GM18505 (cell line): Measurements from ENCODE around the gene KRT13.

Source experiments
- ATAC-seq: cut with Tn5 transposase; IDR thresholded peaks from one replicate; pipeline ENCODE4 v1.9.1; 2021; ENCODE audit not compliant: unreplicated experiment
- POLR2A ChIP-seq: IDR thresholded peaks from 4 replicates; pipeline ENCODE4 v1.6.1; 2011; ENCODE audit warnings: borderline replicate concordance; ENCODE audit not compliant: insufficient read depth, insufficient read length; ENCODE audit errors: extremely low read depth

KRT13 gene

DNA sequence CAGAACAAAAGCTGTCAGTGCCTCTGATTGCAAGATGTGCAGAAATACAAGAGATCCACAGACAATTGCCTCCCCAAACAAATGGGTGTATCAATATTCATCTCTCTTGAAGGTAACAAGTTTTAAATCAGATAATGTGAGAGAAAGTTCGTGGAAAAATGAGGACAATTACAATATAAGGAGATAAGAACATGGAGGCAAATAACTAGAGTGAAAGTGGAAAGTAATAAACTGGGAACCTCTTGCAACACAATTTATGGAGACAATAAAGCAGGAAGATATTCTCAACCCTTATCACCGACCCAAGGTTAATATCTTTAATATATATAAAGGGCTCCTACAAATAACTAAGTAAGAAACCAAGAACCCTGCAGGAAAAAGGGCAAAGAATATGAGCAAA lies 36.9 kb upstream of the KRT13 start:
- ATAC-seq, result no peak

DNA sequence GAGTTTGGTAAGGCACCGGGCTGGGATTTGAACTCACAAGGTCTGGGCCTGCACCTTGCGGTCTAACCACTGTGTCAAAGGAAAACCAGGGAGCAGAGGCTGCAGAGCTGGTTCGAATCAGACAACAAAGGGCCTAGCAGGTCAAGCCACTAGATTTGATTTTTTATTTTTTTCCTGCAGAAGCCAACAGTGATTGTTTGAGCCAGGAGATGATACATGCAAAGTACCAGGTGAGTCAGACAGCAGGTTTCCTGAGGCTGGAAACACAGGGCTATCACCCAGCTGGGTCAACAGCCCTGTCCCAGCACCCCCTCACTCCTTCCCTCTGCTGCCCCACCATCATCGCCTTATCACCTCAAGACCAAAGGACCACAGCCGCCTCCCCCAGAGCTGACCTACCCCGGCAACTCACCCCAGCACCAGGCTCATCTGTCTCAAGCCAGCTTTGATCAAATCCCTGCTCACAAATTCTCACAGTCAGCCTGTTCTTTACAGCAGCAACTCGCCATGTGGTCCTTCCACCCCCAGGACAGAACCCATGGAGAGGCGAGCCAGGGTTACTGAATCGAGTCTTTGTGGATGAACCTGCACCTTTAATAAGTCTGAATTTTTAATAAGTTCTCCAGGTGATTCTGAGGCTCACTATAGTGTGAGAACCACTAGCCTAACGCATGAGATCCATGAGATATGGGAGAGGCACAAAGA lies 35.7 kb upstream of the KRT13 start:
- no peak for TF ChIP-seq POLR2A
- no peak for ATAC-seq

More for the DNA sequence above, 36.9 kb upstream of the KRT13 start:
- TF ChIP-seq POLR2A, result no peak

DNA sequence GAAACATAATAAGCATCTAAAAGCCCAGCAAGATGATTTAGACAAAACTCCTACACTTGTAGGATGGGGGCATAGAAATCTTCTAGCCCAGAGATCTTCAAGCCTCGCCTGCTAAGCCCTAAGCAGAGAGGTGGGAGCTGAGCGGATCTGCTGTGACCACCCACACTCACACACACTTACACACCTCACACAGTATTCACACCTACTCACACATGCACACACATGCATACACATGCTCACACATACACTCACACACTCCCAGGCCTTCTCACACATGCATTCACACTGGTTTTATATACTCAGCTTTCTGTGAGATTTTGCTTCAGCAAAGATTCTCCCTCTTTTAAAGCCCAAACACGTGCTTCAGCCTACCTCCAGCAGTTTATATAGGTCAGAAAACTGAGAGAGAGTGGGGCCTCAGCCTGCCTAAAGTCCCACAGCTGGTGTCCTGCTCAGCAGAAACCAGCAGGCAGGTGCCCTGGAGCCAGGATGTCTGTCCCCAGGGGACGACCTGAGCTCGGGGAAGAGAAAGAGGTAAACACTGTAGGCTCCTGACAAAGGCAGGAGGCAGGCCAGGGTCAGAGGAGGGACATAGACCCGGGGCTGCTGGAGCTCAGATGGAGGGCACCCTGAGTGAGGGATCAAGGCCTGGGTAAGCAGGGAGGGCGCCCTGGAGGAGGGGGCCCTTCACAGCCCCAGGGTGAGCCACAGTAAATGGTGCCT lies 34.7 kb upstream of the KRT13 start:
- TF ChIP-seq POLR2A, result no peak
- ATAC-seq, result no peak

- no peak for ATAC-seq
- TF ChIP-seq POLR2A, result no peak
Measured at GRCh38 chr17:41539071-41539492, 33.7 kb upstream of the KRT13 start.

DNA sequence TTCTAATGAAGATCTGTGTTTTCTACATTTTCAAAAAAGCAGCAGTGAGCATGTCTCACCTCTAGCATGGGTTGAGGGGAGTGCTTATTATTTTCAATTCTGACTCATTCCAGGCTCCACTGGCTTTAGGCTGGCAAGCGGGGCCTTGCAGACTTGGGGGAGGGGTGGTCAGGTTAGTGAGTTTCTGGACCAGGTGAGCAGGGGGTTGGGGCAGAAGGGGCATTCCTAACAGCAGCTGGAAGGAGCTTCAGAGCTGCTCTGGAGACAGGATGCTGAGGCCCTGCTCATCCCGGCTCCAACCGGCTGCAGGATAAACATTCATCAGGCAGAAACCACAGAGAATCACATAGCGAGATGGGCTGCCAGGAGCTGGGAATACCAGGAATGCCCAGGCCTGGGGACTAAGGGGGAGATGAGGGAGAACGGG lies 33.2 kb upstream of the KRT13 start:
- no peak for TF ChIP-seq POLR2A
- no peak for ATAC-seq

DNA sequence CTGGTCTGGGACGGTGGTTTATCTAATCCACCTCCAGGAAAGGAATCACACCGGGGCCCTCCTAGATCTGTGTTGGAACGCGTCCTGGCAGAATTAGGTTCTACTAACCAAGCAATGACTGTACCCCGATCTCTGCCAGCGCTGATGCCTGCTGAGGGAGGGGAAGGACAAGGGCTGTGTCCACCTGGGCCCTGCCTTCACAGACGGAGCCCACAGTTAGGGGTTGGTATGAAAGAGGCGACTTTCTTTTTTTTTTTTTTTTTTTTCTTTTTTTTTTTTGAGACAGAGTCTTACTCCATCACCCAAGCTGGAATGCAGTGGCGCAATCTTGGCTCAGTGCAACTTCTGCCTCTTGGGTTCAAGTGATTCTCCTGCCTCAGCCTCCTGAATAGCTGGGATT lies 32.6 kb upstream of the KRT13 start:
- TF ChIP-seq POLR2A, result no peak

GRCh38 chr17:41537614-41537954 lies 32.2 kb upstream of the KRT13 start:
- ATAC-seq, result no peak
- no peak for TF ChIP-seq POLR2A

More for the DNA sequence above, 32.6 kb upstream of the KRT13 start:
- no peak for ATAC-seq

DNA sequence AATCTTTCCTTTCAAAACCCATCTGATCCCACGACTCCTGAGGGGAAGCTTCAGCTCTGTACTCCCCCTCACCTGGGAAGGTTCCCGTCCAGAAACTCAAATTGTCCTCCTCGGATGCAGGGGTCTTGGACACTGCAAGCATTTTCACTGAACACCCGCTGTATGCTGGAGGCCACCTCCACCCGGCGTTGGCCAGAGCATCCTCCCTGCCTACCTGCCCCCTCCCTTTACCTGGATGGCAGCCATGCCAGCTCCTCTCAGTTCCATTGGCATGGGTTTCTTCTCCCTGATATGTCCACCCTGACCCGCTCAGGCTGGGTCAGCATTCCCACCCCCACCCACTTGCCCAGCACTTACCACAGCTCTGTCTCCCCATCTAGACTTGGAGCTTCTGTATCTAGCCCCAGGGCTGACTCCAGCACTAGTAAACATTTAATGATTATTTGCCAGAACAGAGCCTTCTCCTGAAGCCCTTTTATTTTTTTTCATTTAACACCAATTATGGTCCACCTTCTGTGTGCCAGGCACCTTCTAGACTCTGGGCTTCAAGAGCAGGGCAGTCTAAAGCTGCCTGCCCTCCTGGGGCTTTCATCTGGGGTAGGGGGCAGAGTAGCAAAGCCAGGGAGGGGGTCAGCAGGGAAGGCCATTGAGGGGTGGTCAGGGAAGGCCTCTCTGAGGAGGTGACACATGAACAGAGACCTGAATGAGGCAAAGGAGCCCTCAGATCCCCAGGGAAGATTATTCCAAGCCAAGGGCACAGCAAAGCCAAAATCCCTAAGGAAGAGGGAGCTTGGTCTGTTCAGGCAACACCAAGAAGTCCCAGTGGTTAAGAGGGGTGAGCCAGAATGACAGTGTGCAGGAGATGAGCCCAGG lies 31.6 kb upstream of the KRT13 start:
- no peak for TF ChIP-seq POLR2A
- ATAC-seq, result no peak

- ATAC-seq, result no peak
- TF ChIP-seq POLR2A, result no peak
Measured at GRCh38 chr17:41535764-41536481, 30.5 kb upstream of the KRT13 start.

- no peak for TF ChIP-seq POLR2A
- no peak for ATAC-seq
Measured at GRCh38 chr17:41534899-41535546, 29.6 kb upstream of the KRT13 start.

- ATAC-seq, result no peak
Measured at GRCh38 chr17:41533613-41534012, 28.2 kb upstream of the KRT13 start.

DNA sequence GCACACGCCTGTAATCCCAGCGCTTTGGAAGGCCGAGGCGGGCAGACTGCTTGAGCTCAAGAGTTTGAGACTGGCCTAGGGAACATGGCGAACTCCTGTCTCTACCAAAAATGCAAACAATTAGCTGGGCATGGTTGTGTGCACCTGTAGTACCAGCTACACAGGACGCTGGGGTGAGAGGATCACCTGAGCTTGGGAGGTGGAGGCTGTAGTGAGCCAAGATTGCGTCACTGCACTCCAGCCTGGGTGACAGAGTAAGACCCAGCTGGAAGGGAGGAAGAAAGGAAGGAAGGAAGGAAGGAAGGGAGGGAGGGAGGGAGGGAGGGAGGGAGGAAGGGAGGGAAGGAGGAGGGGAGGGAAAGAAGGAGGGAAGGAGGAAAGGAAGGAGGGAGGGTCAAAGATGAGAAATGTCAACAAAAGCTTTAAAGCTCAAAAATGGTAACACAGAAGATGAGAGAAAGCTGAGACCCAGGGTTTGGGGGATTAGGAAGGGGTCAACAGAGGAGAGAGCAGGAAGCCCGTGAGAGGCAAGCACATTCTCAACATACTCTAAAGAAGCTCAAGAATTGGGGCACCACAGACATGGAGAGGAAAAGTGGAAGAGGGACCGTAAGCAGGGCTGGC lies 27.6 kb upstream of the KRT13 start:
- TF ChIP-seq POLR2A, result no peak
- ATAC-seq, result no peak

More at GRCh38 chr17:41533613-41534012, 28.2 kb upstream of the KRT13 start:
- TF ChIP-seq POLR2A, result no peak

DNA sequence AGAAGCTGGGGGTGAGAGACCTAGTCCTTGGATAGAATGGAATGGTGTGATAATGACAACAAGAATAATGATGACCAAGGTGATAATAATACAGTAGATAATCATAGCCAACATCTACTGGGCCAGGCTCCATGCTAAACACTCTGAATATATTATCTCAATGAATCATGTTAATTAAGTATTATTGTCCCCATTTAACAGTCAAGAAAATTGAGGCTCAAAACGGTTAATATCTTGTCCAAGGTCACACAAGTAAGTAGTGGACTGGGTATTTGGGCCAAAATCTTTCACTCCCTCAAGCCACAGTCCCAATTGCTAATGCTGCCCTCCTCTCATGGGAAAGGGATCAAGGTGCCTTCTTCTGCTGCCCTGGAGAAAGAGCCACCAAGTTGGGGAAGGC lies 26.6 kb upstream of the KRT13 start:
- no peak for ATAC-seq

More for the DNA sequence above, 26.6 kb upstream of the KRT13 start:
- TF ChIP-seq POLR2A, result no peak
